Measurements from ENCODE around the gene AUTS2.

AUTS2 gene

GRCh38 chr7:69919426-69920111 is 321.3 kb downstream of the AUTS2 start:
- no peaks in the 10 kb centered on the region for H3K4me1 Mint-ChIP-seq
- H3K27ac Mint-ChIP-seq (ENCODE audit: low read depth): no peak overlapping the region
- no peaks in the 10 kb centered on the region for H3K36me3 Mint-ChIP-seq (ENCODE audit: insufficient read depth)
- no peaks in the 10 kb centered on the region for H3K9me3 Mint-ChIP-seq
- ATAC-seq (replicated peaks; ENCODE audit: extremely low read depth, poor library complexity, severe bottlenecking): no peak
- H3K27me3 Mint-ChIP-seq: no peaks in the 10 kb centered on the region
- no peak overlapping the region for H3K4me3 Mint-ChIP-seq
- no peak for DNase-seq (ENCODE audit: low spot score in 2 of 2)

DNA sequence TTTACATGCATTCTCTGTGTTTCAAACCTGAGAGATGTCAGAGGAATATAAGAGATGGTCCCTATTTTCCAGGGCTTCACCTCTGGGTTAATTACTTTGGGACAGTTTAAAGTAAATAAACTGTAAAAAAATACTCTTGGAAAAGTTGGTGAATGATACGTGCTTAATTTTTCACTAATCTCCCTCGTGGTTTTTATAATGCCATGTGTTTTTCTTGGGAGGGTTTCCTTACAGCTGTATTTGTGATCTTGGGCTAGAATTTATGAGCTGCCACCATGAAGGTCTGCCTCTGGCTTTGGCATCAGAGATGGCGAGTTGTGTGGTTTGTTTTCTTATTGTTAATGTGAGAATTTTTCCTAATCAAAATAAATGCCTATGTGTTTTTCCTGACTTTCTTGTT is 322.5 kb downstream of the AUTS2 start:
- DNase-seq (ENCODE audit: low spot score in 2 of 2) (no peak), ATAC-seq (replicated peaks; ENCODE audit: extremely low read depth, poor library complexity, severe bottlenecking) (no peak)
- Mint-ChIP-seq H3K27ac (ENCODE audit: low read depth) (no peak overlapping the region), H3K4me3 (no peak overlapping the region), H3K9me3 (no peaks in the 10 kb centered on the region), H3K36me3 (ENCODE audit: insufficient read depth) (no peaks in the 10 kb centered on the region), H3K4me1 (no peaks in the 10 kb centered on the region), H3K27me3 (no peaks in the 10 kb centered on the region)

GRCh38 chr7:69922026-69922803 is 323.9 kb downstream of the AUTS2 start:
- Mint-ChIP-seq H3K36me3 (ENCODE audit: insufficient read depth) (no peaks in the 10 kb centered on the region), H3K9me3 (no peaks in the 10 kb centered on the region), H3K27ac (ENCODE audit: low read depth) (no peak overlapping the region), H3K4me3 (no peak overlapping the region), H3K4me1 (no peaks in the 10 kb centered on the region), H3K27me3 (no peaks in the 10 kb centered on the region)
- DNase-seq (ENCODE audit: low spot score in 2 of 2): no peak
- no peak for ATAC-seq (replicated peaks; ENCODE audit: extremely low read depth, poor library complexity, severe bottlenecking)

GRCh38 chr7:69927461-69927860 is 329.2 kb downstream of the AUTS2 start:
- H3K4me1 Mint-ChIP-seq: no peaks in the 10 kb centered on the region
- H3K27ac Mint-ChIP-seq (ENCODE audit: low read depth): no peak overlapping the region
- H3K36me3 Mint-ChIP-seq (ENCODE audit: insufficient read depth): no peaks in the 10 kb centered on the region
- ATAC-seq (replicated peaks; ENCODE audit: extremely low read depth, poor library complexity, severe bottlenecking): no peak
- H3K27me3 Mint-ChIP-seq: no peaks in the 10 kb centered on the region
- DNase-seq (ENCODE audit: low spot score in 2 of 2): no peak
- no peak overlapping the region for H3K4me3 Mint-ChIP-seq
- H3K9me3 Mint-ChIP-seq: no peaks in the 10 kb centered on the region

GRCh38 chr7:69928621-69929020 is 330.3 kb downstream of the AUTS2 start:
- no peak overlapping the region for H3K27ac Mint-ChIP-seq (ENCODE audit: low read depth)
- ATAC-seq (replicated peaks; ENCODE audit: extremely low read depth, poor library complexity, severe bottlenecking) (no peak), DNase-seq (ENCODE audit: low spot score in 2 of 2) (no peak)
- H3K9me3 Mint-ChIP-seq: no peaks in the 10 kb centered on the region
- no peaks in the 10 kb centered on the region for H3K27me3 Mint-ChIP-seq
- H3K36me3 Mint-ChIP-seq (ENCODE audit: insufficient read depth): no peaks in the 10 kb centered on the region
- H3K4me3 Mint-ChIP-seq: no peak overlapping the region
- H3K4me1 Mint-ChIP-seq: no peaks in the 10 kb centered on the region

DNA sequence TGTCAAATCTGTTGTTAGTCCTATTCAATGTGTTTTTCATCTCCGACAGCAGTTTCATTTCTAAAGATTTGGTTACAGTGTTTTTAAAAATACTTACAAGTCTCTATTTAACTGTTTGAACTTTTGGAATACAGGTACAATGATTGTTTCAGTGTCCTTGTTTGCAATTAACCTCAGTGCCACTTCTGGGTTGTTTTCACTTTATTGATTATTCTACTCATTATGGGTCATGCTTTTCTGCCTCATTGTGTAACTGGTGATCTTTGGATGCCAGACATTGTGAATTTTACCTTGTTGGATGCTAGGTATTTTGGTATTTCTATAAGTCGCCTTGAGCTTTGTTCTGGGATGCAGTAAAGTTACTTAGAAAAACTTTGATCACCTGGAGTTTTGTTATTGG is 331.3 kb downstream of the AUTS2 start:
- DNase-seq (ENCODE audit: low spot score in 2 of 2): no peak
- H3K4me3 Mint-ChIP-seq: no peak overlapping the region
- no peaks in the 10 kb centered on the region for H3K36me3 Mint-ChIP-seq (ENCODE audit: insufficient read depth)
- H3K27ac Mint-ChIP-seq (ENCODE audit: low read depth): no peak overlapping the region
- no peaks in the 10 kb centered on the region for H3K9me3 Mint-ChIP-seq
- H3K4me1 Mint-ChIP-seq: no peaks in the 10 kb centered on the region
- no peak for ATAC-seq (replicated peaks; ENCODE audit: extremely low read depth, poor library complexity, severe bottlenecking)
- no peaks in the 10 kb centered on the region for H3K27me3 Mint-ChIP-seq

DNA sequence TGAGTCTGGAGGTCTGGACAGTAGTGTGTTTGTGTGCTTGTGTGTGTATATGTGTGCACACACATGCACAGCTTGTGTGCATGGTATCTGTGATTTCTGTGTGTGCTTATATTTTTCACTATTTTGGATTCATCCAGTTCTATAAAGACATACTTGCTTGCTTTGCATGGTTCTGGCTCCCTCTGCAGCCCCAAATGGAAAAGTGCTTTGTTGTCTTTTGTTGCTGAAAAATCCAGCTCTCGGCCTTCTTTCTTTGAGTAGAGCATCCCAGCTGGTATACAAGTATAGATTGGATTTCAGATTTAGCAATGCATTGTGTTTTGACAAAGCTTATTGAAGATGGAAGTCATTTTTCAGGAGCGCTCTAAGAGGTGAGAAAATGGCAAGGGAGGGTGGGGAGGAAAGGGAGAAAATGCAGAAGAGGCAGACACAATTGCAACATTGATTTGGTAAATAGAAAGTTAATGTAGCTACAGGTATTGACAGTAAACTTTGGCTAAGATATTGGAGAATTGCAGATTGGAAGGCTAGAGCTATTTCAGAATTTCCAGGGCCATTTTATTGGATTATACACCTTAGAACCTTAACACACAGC is 333.9 kb downstream of the AUTS2 start:
- Mint-ChIP-seq H3K4me3 (no peak overlapping the region), H3K9me3 (no peaks in the 10 kb centered on the region), H3K27me3 (no peaks in the 10 kb centered on the region), H3K36me3 (ENCODE audit: insufficient read depth) (no peaks in the 10 kb centered on the region), H3K27ac (ENCODE audit: low read depth) (no peak overlapping the region), H3K4me1 (no peaks in the 10 kb centered on the region)
- no peak for ATAC-seq (replicated peaks; ENCODE audit: extremely low read depth, poor library complexity, severe bottlenecking)
- DNase-seq (ENCODE audit: low spot score in 2 of 2): no peak

DNA sequence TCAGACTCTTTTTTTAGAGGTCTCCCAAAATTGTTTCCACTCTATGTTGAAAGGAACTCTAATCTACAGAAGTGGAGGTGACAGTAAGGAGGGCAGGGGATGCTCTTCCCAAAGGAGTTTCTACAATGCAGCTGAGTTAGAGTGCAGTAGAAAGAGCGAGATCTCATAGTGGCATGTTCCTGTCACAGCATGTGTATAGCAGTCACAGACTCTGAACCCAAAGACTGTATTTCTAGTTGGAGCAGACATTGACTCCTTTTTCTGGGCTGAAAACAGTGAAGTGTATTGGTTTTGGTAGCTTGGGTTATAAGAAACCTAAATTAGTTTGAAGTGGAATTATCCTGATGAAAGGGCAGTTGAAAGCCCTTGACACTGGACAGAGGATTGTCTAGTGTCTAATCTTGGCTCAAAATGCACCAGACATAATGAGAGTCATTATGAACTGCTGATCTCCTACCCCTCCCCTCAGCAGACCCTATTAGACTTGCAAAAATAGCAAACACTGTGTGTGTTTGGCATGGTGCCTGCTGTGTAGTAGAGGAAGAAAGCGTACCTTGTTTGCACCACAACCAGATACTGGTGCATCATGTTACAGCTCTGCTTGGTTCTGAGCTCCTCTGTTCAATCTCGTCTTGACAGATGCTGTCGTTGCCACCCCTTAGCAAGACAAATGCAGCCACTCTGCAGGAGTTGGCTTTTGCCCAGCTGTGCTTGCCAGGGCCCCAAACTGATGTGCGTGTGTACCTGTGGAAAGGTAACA is 336.0 kb downstream of the AUTS2 start:
- Mint-ChIP-seq H3K27ac (ENCODE audit: low read depth) (no peak overlapping the region), H3K27me3 (no peaks in the 10 kb centered on the region), H3K4me3 (no peak overlapping the region), H3K9me3 (no peaks in the 10 kb centered on the region), H3K4me1 (no peaks in the 10 kb centered on the region), H3K36me3 (ENCODE audit: insufficient read depth) (no peaks in the 10 kb centered on the region)
- DNase-seq (ENCODE audit: low spot score in 2 of 2) (no peak), ATAC-seq (replicated peaks; ENCODE audit: extremely low read depth, poor library complexity, severe bottlenecking) (no peak)

DNA sequence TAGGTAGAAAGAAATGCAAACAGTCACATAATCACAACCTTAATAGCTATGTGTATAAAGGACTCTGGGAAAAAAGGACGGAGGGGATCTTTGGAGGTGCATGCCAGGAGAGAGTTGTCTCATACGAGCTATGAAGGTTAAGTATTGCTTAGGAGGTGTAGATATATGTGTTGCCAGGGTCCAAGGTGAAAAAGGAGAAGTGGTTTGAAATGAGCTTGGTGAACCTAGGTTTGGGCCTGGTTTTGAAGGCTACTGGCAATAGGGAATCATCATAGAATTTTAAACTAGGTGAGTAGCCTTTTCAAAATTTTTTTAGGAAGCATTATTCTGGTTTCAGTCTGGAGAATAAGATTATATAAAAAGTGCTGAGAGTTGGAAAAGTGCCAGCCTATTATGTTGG is 336.8 kb downstream of the AUTS2 start:
- ATAC-seq (replicated peaks; ENCODE audit: extremely low read depth, poor library complexity, severe bottlenecking) (no peak), DNase-seq (ENCODE audit: low spot score in 2 of 2) (no peak)
- H3K36me3 Mint-ChIP-seq (ENCODE audit: insufficient read depth): no peaks in the 10 kb centered on the region
- no peaks in the 10 kb centered on the region for H3K27me3 Mint-ChIP-seq
- H3K4me1 Mint-ChIP-seq: no peaks in the 10 kb centered on the region
- H3K27ac Mint-ChIP-seq (ENCODE audit: low read depth): no peak overlapping the region
- H3K4me3 Mint-ChIP-seq: no peak overlapping the region
- no peaks in the 10 kb centered on the region for H3K9me3 Mint-ChIP-seq

DNA sequence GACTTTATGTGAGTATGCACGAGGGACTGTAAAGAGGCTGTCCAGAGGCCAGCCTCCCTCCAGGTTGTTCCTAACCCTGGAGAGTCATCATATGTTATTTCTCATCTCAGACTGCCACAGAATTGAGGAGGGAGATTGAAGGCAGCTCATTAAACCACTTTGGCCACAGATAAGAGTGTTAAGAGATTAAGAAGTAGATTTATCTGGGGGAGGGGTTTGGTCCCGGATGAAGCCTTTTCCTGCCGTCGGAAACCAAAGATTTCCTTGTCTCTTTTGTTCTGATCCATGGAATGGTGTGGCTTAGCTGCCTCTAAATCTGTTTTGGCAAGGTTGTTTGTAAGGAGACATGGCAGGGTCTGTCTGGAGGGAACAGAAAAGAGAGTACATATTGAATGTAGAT is 338.8 kb downstream of the AUTS2 start:
- Mint-ChIP-seq H3K36me3 (ENCODE audit: insufficient read depth) (no peaks in the 10 kb centered on the region), H3K4me3 (no peak overlapping the region), H3K9me3 (no peaks in the 10 kb centered on the region)

GRCh38 chr7:69939317-69939716 is 341.0 kb downstream of the AUTS2 start:
- no peaks in the 10 kb centered on the region for H3K9me3 Mint-ChIP-seq
- DNase-seq (ENCODE audit: low spot score in 2 of 2): no peak
- no peaks in the 10 kb centered on the region for H3K36me3 Mint-ChIP-seq (ENCODE audit: insufficient read depth)
- H3K4me3 Mint-ChIP-seq: no peak overlapping the region
- peaks cover 12% of the 10 kb centered on the region for H3K4me1 Mint-ChIP-seq
- no peak for ATAC-seq (replicated peaks; ENCODE audit: extremely low read depth, poor library complexity, severe bottlenecking)
- no peak overlapping the region for H3K27ac Mint-ChIP-seq (ENCODE audit: low read depth)
- H3K27me3 Mint-ChIP-seq: no peaks in the 10 kb centered on the region

More for the DNA sequence above, 338.8 kb downstream of the AUTS2 start:
- H3K27ac Mint-ChIP-seq (ENCODE audit: low read depth): no peak overlapping the region
- no peaks in the 10 kb centered on the region for H3K27me3 Mint-ChIP-seq
- no peak for ATAC-seq (replicated peaks; ENCODE audit: extremely low read depth, poor library complexity, severe bottlenecking)
- H3K4me1 Mint-ChIP-seq: peaks cover 12% of the 10 kb centered on the region
- DNase-seq (ENCODE audit: low spot score in 2 of 2): no peak

- no peak for ATAC-seq (replicated peaks; ENCODE audit: extremely low read depth, poor library complexity, severe bottlenecking)
- Mint-ChIP-seq H3K4me3 (no peak overlapping the region), H3K36me3 (ENCODE audit: insufficient read depth) (no peaks in the 10 kb centered on the region), H3K27me3 (no peaks in the 10 kb centered on the region), H3K4me1 (peaks cover 12% of the 10 kb centered on the region), H3K27ac (ENCODE audit: low read depth) (no peak overlapping the region), H3K9me3 (no peaks in the 10 kb centered on the region)
- DNase-seq (ENCODE audit: low spot score in 2 of 2): no peak
These were observed 342.9 kb downstream of the AUTS2 start for GRCh38 chr7:69941077-69941651.
